SK-N-SH treated with all-trans-retinoic acid at 6 μM for 48 hours (cell line): ENCODE results near the gene AMELY.

Experiments
- BACH2 ChIP-seq: fragments of 250-450 bp; sonication (Bioruptor Pico); IDR thresholded peaks from 2 replicates; pipeline ENCODE4 v1.9.0; 2021; ENCODE audit warnings: mild to moderate bottlenecking, borderline replicate concordance
- RARB ChIP-seq: fragments of 250-450 bp; sonication (Bioruptor Pico); IDR thresholded peaks from 2 replicates; pipeline ENCODE4 v1.8.0; 2021; ENCODE audit warnings: mild to moderate bottlenecking, moderate library complexity
- SNAI2 ChIP-seq: fragments of 250-450 bp; sonication (Bioruptor Pico); IDR thresholded peaks from 2 replicates; pipeline ENCODE4 v1.5.0; 2020; ENCODE audit warnings: mild to moderate bottlenecking, moderate library complexity
- TOX ChIP-seq: fragments of 250-450 bp; sonication (Bioruptor Pico); IDR thresholded peaks from 2 replicates; pipeline ENCODE4 v1.8.0; 2021; ENCODE audit warnings: mild to moderate bottlenecking, moderate library complexity, borderline replicate concordance
- ZFP3 ChIP-seq: fragments of 250-450 bp; sonication (Bioruptor Pico); IDR thresholded peaks from 2 replicates; pipeline ENCODE4 v1.5.0; 2020; ENCODE audit warnings: mild to moderate bottlenecking, moderate library complexity
- ZFP30 ChIP-seq: fragments of 450-650 bp; formaldehyde crosslinking; IDR thresholded peaks from 2 replicates; pipeline ENCODE4 v1.5.0; 2022; ENCODE audit warnings: mild to moderate bottlenecking, moderate library complexity
- ZNF8 ChIP-seq: fragments of 450-650 bp; formaldehyde crosslinking; IDR thresholded peaks from 2 replicates; pipeline ENCODE4 v1.5.0; 2020; ENCODE audit warnings: mild to moderate bottlenecking, moderate library complexity
- TF ChIP-seq, protein P1 (sequence below): fragments of 250-450 bp; sonication (Bioruptor Pico); IDR thresholded peaks from 2 replicates; pipeline ENCODE4 v1.8.0; 2021; ENCODE audit warnings: low read depth, mild to moderate bottlenecking, moderate library complexity, borderline replicate concordance
- TF ChIP-seq, protein P2 (sequence below): fragments of 250-450 bp; sonication (Bioruptor Pico); IDR thresholded peaks from 2 replicates; pipeline ENCODE4 v1.8.0; 2020; ENCODE audit warnings: mild to moderate bottlenecking, moderate library complexity, borderline replicate concordance
- TF ChIP-seq, protein P3 (sequence below): fragments of 250-450 bp; sonication (Bioruptor Pico); IDR thresholded peaks from 2 replicates; pipeline ENCODE4 v1.5.0; 2020; ENCODE audit warnings: mild to moderate bottlenecking, moderate library complexity

DNA sequence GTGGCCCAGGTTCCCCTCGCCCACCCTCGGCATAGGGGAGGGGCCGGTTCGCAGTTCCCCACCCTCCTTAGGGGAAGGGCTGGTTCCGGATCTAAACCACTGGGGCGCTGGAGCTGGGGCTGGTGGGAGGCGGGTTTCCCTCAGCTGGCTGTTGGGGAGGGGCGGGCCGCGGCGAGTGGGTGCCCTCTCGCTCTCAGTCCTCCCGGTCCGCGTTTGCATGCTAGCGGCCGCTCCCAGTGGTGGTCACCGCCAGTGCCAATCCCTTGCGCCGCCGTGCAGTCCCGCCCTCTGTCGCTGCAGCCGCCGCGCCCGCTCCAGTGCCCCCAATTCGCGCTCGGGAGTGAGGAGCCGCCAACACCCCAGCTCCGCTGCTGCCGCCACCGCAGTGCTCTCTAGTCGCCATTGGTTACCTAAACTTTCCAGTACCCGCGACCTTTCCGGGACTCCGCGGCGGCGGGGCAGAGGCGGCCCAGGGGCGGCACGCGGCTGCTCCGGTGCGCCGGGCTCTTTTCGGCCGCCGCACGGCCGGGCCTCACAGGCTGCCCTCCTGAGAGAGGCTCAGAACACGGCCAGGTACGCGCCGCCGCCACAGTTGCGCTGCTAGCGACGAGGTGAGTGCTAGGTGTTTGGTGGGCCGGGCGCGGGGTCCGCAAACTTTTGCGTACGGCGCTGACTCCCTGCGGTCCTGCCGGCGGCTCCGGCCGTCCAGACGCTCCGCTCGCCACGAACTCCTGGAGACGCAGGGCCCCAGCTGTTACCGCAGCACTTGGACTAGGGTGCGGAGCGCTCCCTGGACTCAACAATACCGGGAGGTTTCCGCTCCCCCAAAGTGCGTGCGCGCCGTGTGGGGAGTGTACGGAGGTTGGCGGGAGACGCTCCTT lies 940 bp downstream of the AMELY start, which contains the start of gene TBL1Y:
- TF ChIP-seq, protein P1, sequence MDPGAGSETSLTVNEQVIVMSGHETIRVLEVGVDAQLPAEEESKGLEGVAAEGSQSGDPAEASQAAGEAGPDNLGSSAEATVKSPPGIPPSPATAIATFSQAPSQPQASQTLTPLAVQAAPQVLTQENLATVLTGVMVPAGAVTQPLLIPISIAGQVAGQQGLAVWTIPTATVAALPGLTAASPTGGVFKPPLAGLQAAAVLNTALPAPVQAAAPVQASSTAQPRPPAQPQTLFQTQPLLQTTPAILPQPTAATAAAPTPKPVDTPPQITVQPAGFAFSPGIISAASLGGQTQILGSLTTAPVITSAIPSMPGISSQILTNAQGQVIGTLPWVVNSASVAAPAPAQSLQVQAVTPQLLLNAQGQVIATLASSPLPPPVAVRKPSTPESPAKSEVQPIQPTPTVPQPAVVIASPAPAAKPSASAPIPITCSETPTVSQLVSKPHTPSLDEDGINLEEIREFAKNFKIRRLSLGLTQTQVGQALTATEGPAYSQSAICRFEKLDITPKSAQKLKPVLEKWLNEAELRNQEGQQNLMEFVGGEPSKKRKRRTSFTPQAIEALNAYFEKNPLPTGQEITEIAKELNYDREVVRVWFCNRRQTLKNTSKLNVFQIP: no peak
- no peak for TF ChIP-seq TOX (CRISPR knock-in tag)
- TF ChIP-seq, protein P2, sequence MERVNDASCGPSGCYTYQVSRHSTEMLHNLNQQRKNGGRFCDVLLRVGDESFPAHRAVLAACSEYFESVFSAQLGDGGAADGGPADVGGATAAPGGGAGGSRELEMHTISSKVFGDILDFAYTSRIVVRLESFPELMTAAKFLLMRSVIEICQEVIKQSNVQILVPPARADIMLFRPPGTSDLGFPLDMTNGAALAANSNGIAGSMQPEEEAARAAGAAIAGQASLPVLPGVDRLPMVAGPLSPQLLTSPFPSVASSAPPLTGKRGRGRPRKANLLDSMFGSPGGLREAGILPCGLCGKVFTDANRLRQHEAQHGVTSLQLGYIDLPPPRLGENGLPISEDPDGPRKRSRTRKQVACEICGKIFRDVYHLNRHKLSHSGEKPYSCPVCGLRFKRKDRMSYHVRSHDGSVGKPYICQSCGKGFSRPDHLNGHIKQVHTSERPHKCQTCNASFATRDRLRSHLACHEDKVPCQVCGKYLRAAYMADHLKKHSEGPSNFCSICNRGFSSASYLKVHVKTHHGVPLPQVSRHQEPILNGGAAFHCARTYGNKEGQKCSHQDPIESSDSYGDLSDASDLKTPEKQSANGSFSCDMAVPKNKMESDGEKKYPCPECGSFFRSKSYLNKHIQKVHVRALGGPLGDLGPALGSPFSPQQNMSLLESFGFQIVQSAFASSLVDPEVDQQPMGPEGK (CRISPR knock-in tag): no peak
- no peak for TF ChIP-seq RARB
- TF ChIP-seq BACH2 (CRISPR knock-in tag): no peak
- no peak for TF ChIP-seq ZFP3
- TF ChIP-seq SNAI2 (CRISPR knock-in tag): no peak
- TF ChIP-seq ZFP30 (CRISPR knock-in tag): no peak
- TF ChIP-seq ZNF8: no peak
- TF ChIP-seq, protein P3, sequence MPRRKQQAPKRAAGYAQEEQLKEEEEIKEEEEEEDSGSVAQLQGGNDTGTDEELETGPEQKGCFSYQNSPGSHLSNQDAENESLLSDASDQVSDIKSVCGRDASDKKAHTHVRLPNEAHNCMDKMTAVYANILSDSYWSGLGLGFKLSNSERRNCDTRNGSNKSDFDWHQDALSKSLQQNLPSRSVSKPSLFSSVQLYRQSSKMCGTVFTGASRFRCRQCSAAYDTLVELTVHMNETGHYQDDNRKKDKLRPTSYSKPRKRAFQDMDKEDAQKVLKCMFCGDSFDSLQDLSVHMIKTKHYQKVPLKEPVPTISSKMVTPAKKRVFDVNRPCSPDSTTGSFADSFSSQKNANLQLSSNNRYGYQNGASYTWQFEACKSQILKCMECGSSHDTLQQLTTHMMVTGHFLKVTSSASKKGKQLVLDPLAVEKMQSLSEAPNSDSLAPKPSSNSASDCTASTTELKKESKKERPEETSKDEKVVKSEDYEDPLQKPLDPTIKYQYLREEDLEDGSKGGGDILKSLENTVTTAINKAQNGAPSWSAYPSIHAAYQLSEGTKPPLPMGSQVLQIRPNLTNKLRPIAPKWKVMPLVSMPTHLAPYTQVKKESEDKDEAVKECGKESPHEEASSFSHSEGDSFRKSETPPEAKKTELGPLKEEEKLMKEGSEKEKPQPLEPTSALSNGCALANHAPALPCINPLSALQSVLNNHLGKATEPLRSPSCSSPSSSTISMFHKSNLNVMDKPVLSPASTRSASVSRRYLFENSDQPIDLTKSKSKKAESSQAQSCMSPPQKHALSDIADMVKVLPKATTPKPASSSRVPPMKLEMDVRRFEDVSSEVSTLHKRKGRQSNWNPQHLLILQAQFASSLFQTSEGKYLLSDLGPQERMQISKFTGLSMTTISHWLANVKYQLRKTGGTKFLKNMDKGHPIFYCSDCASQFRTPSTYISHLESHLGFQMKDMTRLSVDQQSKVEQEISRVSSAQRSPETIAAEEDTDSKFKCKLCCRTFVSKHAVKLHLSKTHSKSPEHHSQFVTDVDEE (CRISPR knock-in tag): no peak
